CD4-positive, alpha-beta T cell treated with Interferon alpha-2 for 1 hour (primary cell): ENCODE data around the gene CSRP2.

ENCODE experiments used
- DNase-seq, 2 donors: peaks; one replicate each; pipeline ENCODE4 v3.0.0-alpha.2; 2020 to 2022

The CSRP2 gene

GRCh38 chr12:76878899-76879709 is at the start of gene CSRP2:
CSRP2 (minus strand) TSS chr12:76879019; CDS start chr12:76866260, 12,759 bp downstream.
- peak; percentile 42 to 58 for DNase-seq

- DNase-seq, result peak in 1 of 2 donors; percentile 6
Measured at GRCh38 chr12:76927170-76927784, 48.5 kb upstream of the CSRP2 start.

GRCh38 chr12:76925135-76925534 is 46.3 kb upstream of the CSRP2 start:
- no peak for DNase-seq

- DNase-seq, result no peak
Measured at GRCh38 chr12:76922866-76923265, 44.0 kb upstream of the CSRP2 start.

- no peak for DNase-seq
Measured at GRCh38 chr12:76921891-76922664, 43.3 kb upstream of the CSRP2 start.

- no peak for DNase-seq
Measured at GRCh38 chr12:76921100-76921471, 42.3 kb upstream of the CSRP2 start.

- DNase-seq, result no peak
Measured at GRCh38 chr12:76920172-76921099, 41.6 kb upstream of the CSRP2 start.

- no peak for DNase-seq
Measured at GRCh38 chr12:76919383-76920171, 40.8 kb upstream of the CSRP2 start.

GRCh38 chr12:76916170-76916540 is 37.3 kb upstream of the CSRP2 start:
- no peak for DNase-seq

- no peak for DNase-seq
Measured at GRCh38 chr12:76915361-76916169, 36.7 kb upstream of the CSRP2 start.

GRCh38 chr12:76914102-76914859 is 35.5 kb upstream of the CSRP2 start:
- DNase-seq, result no peak

GRCh38 chr12:76909290-76909689 is 30.5 kb upstream of the CSRP2 start:
- no peak for DNase-seq

GRCh38 chr12:76908303-76909017 is 29.6 kb upstream of the CSRP2 start:
- no peak for DNase-seq

- no peak for DNase-seq
Measured at GRCh38 chr12:76901628-76902380, 23.0 kb upstream of the CSRP2 start.

GRCh38 chr12:76899522-76899921 is 20.7 kb upstream of the CSRP2 start:
- no peak for DNase-seq

- DNase-seq, result no peak
Measured at GRCh38 chr12:76898442-76898841, 19.6 kb upstream of the CSRP2 start.

GRCh38 chr12:76896274-76896673 is 17.5 kb upstream of the CSRP2 start:
- no peak for DNase-seq

GRCh38 chr12:76895796-76896195 is 17.0 kb upstream of the CSRP2 start:
- DNase-seq, result no peak

GRCh38 chr12:76891609-76892008 is 12.8 kb upstream of the CSRP2 start:
- no peak for DNase-seq
